Peyer's patch (tissue), 4 donors: Measurements from ENCODE around the gene DTWD2. TPM values are rescaled to one million over a fixed set of nuclear protein-coding genes. Genes with fewer than 3 reads are reported as not detected.
A peak's percentile ranks its signal among the peaks of the same experiment; 100 is the strongest.

Experiments used
- DNase-seq, 3 donors: peaks; one replicate each; pipeline ENCODE4 v3.0.0-alpha.2; 2017 to 2019
- H3K27ac ChIP-seq, 4 donors: fragments of 200-600 bp; sonication (generic); one replicate each; pipeline ENCODE4 v1.5.1; 2016 to 2019
- H3K27me3 ChIP-seq, 2 donors: fragments of 200-600 bp; sonication (generic); one replicate each; pipeline ENCODE4 v1.5.1; 2019
- H3K36me3 ChIP-seq, 3 donors: fragments of 200-600 bp; sonication (generic); one replicate each; pipeline ENCODE4 v1.5.1; 2016 to 2019
- H3K4me1 ChIP-seq, 4 donors: fragments of 200-600 bp; sonication (generic); one replicate each; pipeline ENCODE4 v1.5.1; 2016 to 2019
- H3K4me3 ChIP-seq, 4 donors: fragments of 200-600 bp; sonication (generic); 1 replicate in 3 of 4; 2 replicates in 1 of 4; pipeline ENCODE4 v1.5.1; 2016 to 2019; ENCODE audit warnings: mild to moderate bottlenecking in 1 of 4
- H3K9me3 ChIP-seq, 4 donors: fragments of 200-600 bp; sonication (generic); one replicate each; pipeline ENCODE4 v1.5.1; 2016 to 2019; ENCODE audit warnings: mild to moderate bottlenecking in 1 of 4
- CTCF ChIP-seq, 6 experiments: fragments of 450-650 bp in 4 of 6; fragments of 200-600 bp in 2 of 6; sonication (generic) in 1 of 6; IDR thresholded peaks; one replicate each; pipeline ENCODE4 v1.5.1; 2017 to 2019; ENCODE audit warnings: antibody characterized with exemption in 6 of 6, mild to moderate bottlenecking in 3 of 6, moderate library complexity in 1 of 6
- POLR2A ChIP-seq, 2 donors: fragments of 450-650 bp; IDR thresholded peaks; one replicate each; pipeline ENCODE4 v1.5.1; 2017; ENCODE audit warnings: antibody characterized with exemption in 2 of 2, mild to moderate bottlenecking in 2 of 2, moderate library complexity in 2 of 2
- total RNA-seq, 4 donors: library from RNA; depleted of rRNA; stranded (reverse); fragments of >200 nt; gene quantifications; one replicate each; pipeline ENCODE4 v1.1.0, GENCODE V29; 2016

Gene DTWD2
- total RNA-seq, result 10 to 100 TPM in 3 of 4 donors, 1 to 10 TPM in 1; 9.9 to 15.6 (median 11.3) TPM

GRCh38 chr5:118987988-118988865 lies at the start of gene DTWD2:
Gene DTWD2 (minus strand): TSS chr5:118988547. CDS start chr5:118988511, 36 bp downstream.
- Histone ChIP-seq H3K4me1 (peaks cover 0 to 8% (median 0%) of the 10 kb centered on the region in 4 donors), H3K4me3 (peak within 1 kb of the TSS; percentile 76 to 86 (median 80)), H3K27ac (peak within 1 kb of the TSS; percentile 82 to 97 (median 94)), H3K27me3 (no peaks in the 10 kb centered on the region), H3K9me3 (no peaks in the 10 kb centered on the region), H3K36me3 (no peaks in the 10 kb centered on the region)
- TF ChIP-seq CTCF (IDR thresholded peaks at IDR 0.05) (peak; percentile 80 to 93 (median 86)), POLR2A (IDR thresholded peaks at IDR 0.05) (peak in 1 of 2 donors; percentile 38)
- peak; percentile 90 to 97 (median 96) for DNase-seq

DNA sequence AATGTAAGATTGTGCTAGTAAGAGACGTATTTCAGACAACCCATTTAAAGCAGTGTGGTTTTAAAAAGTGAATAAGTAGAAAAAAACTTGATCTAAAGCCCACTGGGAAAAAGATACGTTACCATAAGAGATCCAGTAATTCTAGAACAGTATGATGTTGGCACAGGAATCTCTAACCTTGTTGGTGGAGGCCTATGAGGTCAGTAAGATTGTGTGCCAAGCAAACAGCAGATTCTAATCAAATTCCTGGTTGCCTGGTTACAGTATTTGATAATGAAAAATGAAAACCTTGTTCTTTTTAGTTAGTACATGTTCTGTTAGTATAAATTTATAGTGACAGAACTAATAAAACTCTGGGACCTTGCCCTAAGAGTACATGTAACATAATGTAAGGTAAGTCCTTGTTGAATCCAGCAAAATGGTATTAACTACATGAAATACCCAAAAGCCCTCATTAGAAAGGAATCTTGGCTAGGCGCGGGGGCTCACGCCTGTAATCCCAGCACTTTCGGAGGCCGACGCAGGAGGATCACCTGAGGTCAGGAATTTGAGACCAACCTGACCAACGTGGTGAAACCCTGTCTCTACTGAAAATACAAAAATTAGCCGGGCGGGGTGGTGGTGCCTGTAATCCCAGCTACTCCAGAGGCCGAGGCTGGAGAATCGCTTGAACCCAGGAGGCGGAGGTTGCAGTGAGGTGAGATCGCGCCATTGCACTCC lies 49.3 kb upstream of the DTWD2 start:
- Histone ChIP-seq H3K27me3 (no peaks in the 10 kb centered on the region), H3K4me1 (no peaks in the 10 kb centered on the region), H3K4me3 (no peak overlapping the region), H3K36me3 (no peaks in the 10 kb centered on the region), H3K9me3 (no peaks in the 10 kb centered on the region), H3K27ac (no peak overlapping the region)
- DNase-seq, result no peak
- no peak for TF ChIP-seq POLR2A (IDR thresholded peaks at IDR 0.05)
- no peak for TF ChIP-seq CTCF (IDR thresholded peaks at IDR 0.05)

DNA sequence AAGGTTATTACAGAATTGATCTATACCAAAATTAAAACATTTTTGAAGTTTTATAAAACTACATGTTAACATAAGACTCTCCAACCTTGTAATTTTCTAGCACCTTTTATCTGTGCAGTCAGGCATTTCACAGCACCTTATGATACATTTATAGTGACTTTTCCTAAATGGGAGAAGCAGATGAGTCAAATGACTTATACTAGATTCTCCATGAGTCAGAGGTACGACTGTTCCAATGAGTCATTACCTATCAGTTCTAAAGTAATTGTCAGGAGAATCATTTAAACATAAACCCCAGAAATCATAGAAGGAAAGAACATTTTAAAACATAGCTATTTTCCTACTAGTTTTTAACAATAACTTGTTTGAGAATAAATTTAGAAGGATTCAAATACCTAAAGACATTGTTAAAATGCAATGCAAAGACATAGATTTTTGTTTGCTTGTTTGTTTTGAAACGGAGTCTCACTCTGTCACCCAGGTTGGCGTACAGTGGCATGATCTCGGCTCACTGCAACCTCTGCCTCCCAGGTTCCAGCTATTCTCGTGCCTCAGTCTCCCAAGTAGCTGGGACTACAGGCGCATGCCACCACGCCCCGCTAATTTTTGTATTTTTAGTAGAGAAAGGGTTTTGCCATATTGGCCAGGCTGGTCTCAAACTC lies 47.9 kb upstream of the DTWD2 start:
- H3K9me3 ChIP-seq, result no peaks in the 10 kb centered on the region

GRCh38 chr5:119033135-119033534 lies 44.8 kb upstream of the DTWD2 start:
- Histone ChIP-seq H3K27me3 (no peaks in the 10 kb centered on the region), H3K4me1 (peaks cover 0 to 3% (median 0%) of the 10 kb centered on the region in 4 donors), H3K36me3 (no peaks in the 10 kb centered on the region), H3K9me3 (no peaks in the 10 kb centered on the region), H3K4me3 (no peak overlapping the region), H3K27ac (peak overlapping the region in 1 of 4 donors; percentile 65)
- DNase-seq, result no peak
- no peak for TF ChIP-seq CTCF (IDR thresholded peaks at IDR 0.05)
- no peak for TF ChIP-seq POLR2A (IDR thresholded peaks at IDR 0.05)

More for the DNA sequence above, 47.9 kb upstream of the DTWD2 start:
- no peaks in the 10 kb centered on the region for H3K4me1 ChIP-seq
- H3K27me3 ChIP-seq, result no peaks in the 10 kb centered on the region
- no peak overlapping the region for H3K27ac ChIP-seq
- H3K4me3 ChIP-seq, result no peak overlapping the region
- TF ChIP-seq CTCF (IDR thresholded peaks at IDR 0.05), result no peak
- no peak for TF ChIP-seq POLR2A (IDR thresholded peaks at IDR 0.05)
- H3K36me3 ChIP-seq, result no peaks in the 10 kb centered on the region
- DNase-seq, result no peak

DNA sequence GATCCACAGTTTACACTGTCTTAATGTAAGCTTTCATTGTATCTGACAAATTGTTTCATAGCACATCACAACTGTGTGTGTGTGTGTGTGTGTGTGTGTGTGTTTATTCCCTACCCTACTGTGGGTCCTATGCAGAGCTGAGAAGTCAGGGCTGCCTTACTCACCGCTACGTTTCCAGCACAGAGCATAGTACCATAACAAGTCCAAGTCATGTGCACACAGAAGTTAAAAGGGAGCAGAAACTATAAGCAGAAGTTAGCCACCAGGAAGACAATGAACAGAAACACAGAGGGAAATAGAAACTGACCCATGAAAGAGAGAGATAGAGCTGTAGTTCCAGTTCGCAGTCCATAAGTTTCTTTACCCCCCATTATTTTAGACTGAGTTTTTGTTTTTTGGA lies 44.3 kb upstream of the DTWD2 start:
- TF ChIP-seq CTCF (IDR thresholded peaks at IDR 0.05) (no peak), POLR2A (IDR thresholded peaks at IDR 0.05) (no peak)
- Histone ChIP-seq H3K9me3 (no peaks in the 10 kb centered on the region), H3K4me1 (peaks cover 0 to 3% (median 0%) of the 10 kb centered on the region in 4 donors), H3K36me3 (no peaks in the 10 kb centered on the region), H3K27me3 (no peaks in the 10 kb centered on the region), H3K27ac (peak overlapping the region in 1 of 4 donors; percentile 65), H3K4me3 (no peak overlapping the region)
- DNase-seq, result no peak
